Lung (tissue), 12 donors: Measurements from ENCODE around the gene AUTS2. TPM values are rescaled to one million over a fixed set of nuclear protein-coding genes. Genes with fewer than 3 reads are reported as not detected.
A peak's percentile ranks its signal among the peaks of the same experiment; 100 is the strongest.

Source experiments
- ATAC-seq: fragments of 200-7000 bp; cut with Tn5 transposase; one replicate; pipeline ENCODE4 v1.9.1; 2020; ENCODE audit warnings: moderate number of reproducible peaks; ENCODE audit not compliant: insufficient read depth, low FRiP score
- DNase-seq, 3 donors: peaks; one replicate each; pipeline ENCODE4 v3.0.0-alpha.2; 2013 to 2017
- H3K27ac ChIP-seq, 2 donors: one replicate each; pipeline ENCODE4 v1.5.1; 2013; ENCODE audit warnings: mild to moderate bottlenecking in 2 of 2, moderate library complexity in 2 of 2, control low read depth in 1 of 2, inconsistent platforms in 1 of 2, low read depth in 1 of 2, low read length in 1 of 2
- H3K27me3 ChIP-seq, 3 donors: one replicate each; pipeline ENCODE4 v1.5.1; 2013; ENCODE audit warnings: low read length in 2 of 3; ENCODE audit not compliant: control insufficient read depth in 3 of 3, insufficient read depth in 3 of 3
- H3K36me3 ChIP-seq, 4 donors: one replicate each; pipeline ENCODE4 v1.5.1; 2013; ENCODE audit warnings: low read length in 4 of 4, mild to moderate bottlenecking in 1 of 4, moderate library complexity in 1 of 4; ENCODE audit not compliant: control insufficient read depth in 4 of 4, insufficient read depth in 4 of 4
- H3K4me1 ChIP-seq, 5 donors: one replicate each; pipeline ENCODE4 v1.5.1; 2013; ENCODE audit warnings: low read length in 5 of 5, mild to moderate bottlenecking in 2 of 5, moderate library complexity in 1 of 5; ENCODE audit not compliant: control insufficient read depth in 5 of 5, insufficient read depth in 5 of 5
- H3K4me3 ChIP-seq: one replicate; pipeline ENCODE4 v1.5.1; 2013; ENCODE audit warnings: mild to moderate bottlenecking, control low read depth, moderate library complexity
- H3K9ac ChIP-seq, 2 donors: one replicate each; pipeline ENCODE4 v1.5.1; 2013; ENCODE audit warnings: low read length in 2 of 2, control low read depth in 1 of 2; ENCODE audit not compliant: insufficient read depth in 1 of 2
- H3K9me3 ChIP-seq, 4 donors: one replicate each; pipeline ENCODE4 v1.5.1; 2013; ENCODE audit warnings: low read length in 3 of 4, mild to moderate bottlenecking in 1 of 4, moderate library complexity in 1 of 4; ENCODE audit not compliant: control insufficient read depth in 4 of 4, insufficient read depth in 3 of 4
- CTCF ChIP-seq: IDR thresholded peaks from 2 replicates; pipeline ENCODE4 v1.5.1; 2012; ENCODE audit warnings: mild to moderate bottlenecking; ENCODE audit errors: control extremely low read depth, extremely low read depth
- WGBS, 2 donors: extraction: QIAGEN DNeasy Blood & Tissue Kit; methylation state at CpG; one replicate each; pipeline ENCODE4 v1.1.7; 2013; 5-methylcytosine and 5-hydroxymethylcytosine counted together
- polyA plus RNA-seq, 2 donors: library from polyadenylated mRNA; stranded (reverse); fragments of 200-250 nt; gene quantifications; one replicate each; pipeline ENCODE4 v1.2.1, GENCODE V29; 2013
- total RNA-seq, 2 donors: library from RNA; depleted of rRNA in 1 of 2; stranded (reverse); fragments of >200 nt in 1 of 2; gene quantifications; one replicate each; pipeline ENCODE4 v1.2.1, GENCODE V29; 2014 to 2021
- donor health status: control.
- donor health status: control.
- donor health status: Bipolar disorder and iron deficiency.
- donor health status: healthy.
- donor health status: DM: yes; HTN: yes; CAD: no.

AUTS2 gene
- total and polyA plus RNA-seq, 4 donors, result 11.8 to 115 (median 40.6) TPM

- Histone ChIP-seq H3K9me3 (no peaks in the 10 kb centered on the region), H3K4me1 (peaks cover 0 to 38% (median 9%) of the 10 kb centered on the region in 5 donors), H3K27me3 (no peaks in the 10 kb centered on the region), H3K4me3 (no peak overlapping the region), H3K27ac (no peak overlapping the region), H3K36me3 (no peaks in the 10 kb centered on the region), H3K9ac (no peak overlapping the region)
- no peak for ATAC-seq
- TF ChIP-seq CTCF, result no peak
- WGBS, 2 donors, result 74 to 83% methylated on average over 7 of the region's 7 CpGs
- peak; percentile 13 to 50 (median 43) for DNase-seq
These were observed 500.8 kb downstream of the AUTS2 start for GRCh38 chr7:70098905-70099672.

DNA sequence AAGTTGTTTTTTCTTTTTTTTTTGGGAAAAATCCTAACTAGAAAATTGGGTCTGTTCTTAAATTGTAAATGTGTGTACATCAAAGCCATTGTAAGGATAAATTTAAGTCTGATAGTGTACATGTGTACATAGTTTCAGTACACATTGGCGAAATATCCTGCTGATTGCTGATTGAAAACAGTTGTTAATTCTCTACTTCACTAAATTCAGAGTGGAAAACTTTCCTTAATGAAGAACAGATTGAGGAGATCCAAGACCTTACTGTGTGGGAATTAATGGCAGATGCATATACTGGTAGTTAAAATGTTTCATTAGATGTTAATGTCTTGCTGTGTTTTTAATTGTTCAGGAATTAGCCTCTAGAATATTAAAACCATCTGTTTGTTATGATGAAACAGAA lies 506.0 kb downstream of the AUTS2 start:
- Histone ChIP-seq H3K27ac (no peak overlapping the region), H3K36me3 (no peaks in the 10 kb centered on the region), H3K4me3 (no peak overlapping the region), H3K27me3 (no peaks in the 10 kb centered on the region), H3K4me1 (peaks cover 0 to 26% (median 3%) of the 10 kb centered on the region in 5 donors), H3K9me3 (no peaks in the 10 kb centered on the region), H3K9ac (no peak overlapping the region)
- DNase-seq (peak in 2 of 3 donors; percentile 89 to 92), ATAC-seq (no peak)
- 93 to 95% methylated on average over 1 of the region's 1 CpG for WGBS, 2 donors
- no peak for TF ChIP-seq CTCF

GRCh38 chr7:70113078-70113477 lies 514.8 kb downstream of the AUTS2 start:
- 89 to 94% methylated on average over 2 of the region's 2 CpGs for WGBS, 2 donors
- DNase-seq (no peak), ATAC-seq (no peak)
- Histone ChIP-seq H3K9me3 (no peaks in the 10 kb centered on the region), H3K9ac (no peak overlapping the region), H3K27me3 (no peaks in the 10 kb centered on the region), H3K36me3 (no peaks in the 10 kb centered on the region), H3K4me1 (no peaks in the 10 kb centered on the region), H3K4me3 (no peak overlapping the region), H3K27ac (no peak overlapping the region)
- no peak for TF ChIP-seq CTCF
